AG09309 (cell line): ENCODE results near the gene JAK1.
"Not testable (repeated sequence)": the region's sequence is repeated elsewhere in the genome, so short reads cannot be mapped to it uniquely, and the experiment has no call there.

Experiments used
- DNase-seq: peaks from one replicate; pipeline ENCODE4 v3.0.0-alpha.2; 2010; ENCODE audit warnings: low read depth
- H3K4me3 ChIP-seq: 2 replicates; pipeline ENCODE4 v1.5.1; 2011; ENCODE audit warnings: mild to moderate bottlenecking, low read depth, low read length, moderate library complexity; ENCODE audit not compliant: control insufficient read depth
- TF ChIP-seq, protein P1 (sequence below): IDR thresholded peaks from 2 replicates; pipeline ENCODE4 v1.5.1; 2011; ENCODE audit warnings: mild to moderate bottlenecking, low read depth, low read length, inconsistent platforms; ENCODE audit not compliant: insufficient read depth, control insufficient read depth; ENCODE audit errors: missing control alignments

The JAK1 gene

DNA sequence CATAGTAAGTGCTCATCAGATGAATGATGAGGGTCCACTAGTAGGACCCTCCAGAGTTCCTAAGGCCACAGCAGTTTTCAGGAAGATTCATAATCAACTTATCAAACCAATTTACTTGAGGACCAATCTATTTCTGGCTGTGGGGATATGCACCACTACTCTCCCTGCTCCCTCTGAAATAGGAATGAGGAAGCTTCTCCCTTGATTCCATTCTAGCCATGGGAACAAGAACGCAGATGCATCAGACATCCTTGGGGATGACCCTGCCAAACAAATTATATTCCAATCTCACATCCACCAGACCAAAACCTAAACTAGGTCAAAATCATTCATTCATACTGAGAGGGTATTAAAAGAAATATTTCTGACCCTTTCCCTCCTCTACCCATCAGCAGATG, 31.5 kb downstream of the JAK1 start:
- no peak overlapping the region for H3K4me3 ChIP-seq
- TF ChIP-seq, protein P1, sequence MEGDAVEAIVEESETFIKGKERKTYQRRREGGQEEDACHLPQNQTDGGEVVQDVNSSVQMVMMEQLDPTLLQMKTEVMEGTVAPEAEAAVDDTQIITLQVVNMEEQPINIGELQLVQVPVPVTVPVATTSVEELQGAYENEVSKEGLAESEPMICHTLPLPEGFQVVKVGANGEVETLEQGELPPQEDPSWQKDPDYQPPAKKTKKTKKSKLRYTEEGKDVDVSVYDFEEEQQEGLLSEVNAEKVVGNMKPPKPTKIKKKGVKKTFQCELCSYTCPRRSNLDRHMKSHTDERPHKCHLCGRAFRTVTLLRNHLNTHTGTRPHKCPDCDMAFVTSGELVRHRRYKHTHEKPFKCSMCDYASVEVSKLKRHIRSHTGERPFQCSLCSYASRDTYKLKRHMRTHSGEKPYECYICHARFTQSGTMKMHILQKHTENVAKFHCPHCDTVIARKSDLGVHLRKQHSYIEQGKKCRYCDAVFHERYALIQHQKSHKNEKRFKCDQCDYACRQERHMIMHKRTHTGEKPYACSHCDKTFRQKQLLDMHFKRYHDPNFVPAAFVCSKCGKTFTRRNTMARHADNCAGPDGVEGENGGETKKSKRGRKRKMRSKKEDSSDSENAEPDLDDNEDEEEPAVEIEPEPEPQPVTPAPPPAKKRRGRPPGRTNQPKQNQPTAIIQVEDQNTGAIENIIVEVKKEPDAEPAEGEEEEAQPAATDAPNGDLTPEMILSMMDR, result no peak
- DNase-seq, result no peak

DNA sequence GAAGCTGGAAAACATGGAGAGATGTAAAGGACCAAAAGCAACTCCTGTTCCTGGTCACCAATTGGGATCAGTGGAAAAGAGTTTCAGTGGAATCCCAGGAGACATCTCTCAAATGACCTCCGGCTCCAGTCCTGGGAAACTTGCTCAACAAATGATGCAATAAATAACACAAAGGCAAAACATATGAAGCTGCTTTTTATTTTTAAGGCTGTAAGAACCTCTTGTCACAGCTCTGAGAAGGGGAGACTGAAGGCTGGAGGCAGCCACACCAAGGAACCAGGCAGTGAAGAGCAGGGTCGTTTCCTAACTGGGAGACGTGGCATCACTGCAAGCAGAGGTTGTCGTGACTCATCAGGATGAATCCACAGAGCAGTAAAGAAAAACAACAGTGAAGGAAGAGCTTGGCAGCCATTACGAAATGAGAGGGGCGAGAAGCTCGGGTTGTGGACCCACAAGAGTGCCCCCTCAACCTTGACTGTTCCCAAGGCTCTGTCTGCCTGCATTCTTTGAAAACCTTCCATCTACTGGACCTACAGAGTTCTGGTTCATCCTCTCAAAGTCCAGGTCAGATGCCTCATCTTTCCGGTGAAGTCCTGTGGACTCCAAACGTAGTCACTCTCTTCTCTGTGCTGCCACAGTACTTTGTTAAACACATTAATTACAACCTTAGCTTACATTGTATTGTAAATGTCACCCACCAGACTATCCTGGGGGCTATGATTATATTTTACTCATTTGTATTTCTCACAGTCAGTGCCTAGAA, 32.1 kb downstream of the JAK1 start:
- no peak overlapping the region for H3K4me3 ChIP-seq
- DNase-seq, result peak; percentile 77
- TF ChIP-seq, protein P1, result no peak

DNA sequence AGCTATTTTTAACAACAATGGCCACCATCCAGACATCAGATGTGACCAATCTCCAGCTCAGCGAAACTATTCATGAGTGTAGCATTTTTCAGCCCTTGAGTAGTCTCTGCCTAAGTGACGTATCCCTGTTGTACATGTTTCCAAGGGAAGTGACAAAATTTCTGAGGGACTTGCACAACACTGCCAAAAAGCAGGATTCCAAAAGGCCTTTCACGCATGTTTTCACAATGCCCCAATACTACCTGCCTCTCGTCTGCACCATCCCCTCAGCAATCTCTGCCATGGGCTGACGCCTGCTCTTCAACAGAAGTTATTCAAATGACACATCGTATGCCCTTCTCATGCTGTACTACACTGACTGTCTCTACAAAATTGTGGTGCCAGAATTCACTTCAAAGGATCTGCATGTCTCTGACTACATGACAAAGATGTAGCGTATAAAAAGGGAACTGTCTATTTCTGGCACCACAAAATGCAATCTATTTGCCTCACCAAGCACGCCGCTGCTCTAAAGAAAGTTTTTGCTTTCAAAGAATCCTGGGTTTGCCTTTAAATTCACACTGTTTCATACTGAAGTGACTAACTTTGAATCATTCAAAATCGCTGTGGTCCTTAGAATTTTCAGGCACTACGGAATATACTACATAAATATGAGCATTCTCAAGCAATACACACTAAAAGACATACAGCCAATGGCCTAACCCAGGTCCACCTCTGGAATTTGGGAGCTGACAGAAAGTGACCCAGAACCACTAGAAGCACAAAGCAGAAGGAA, 32.9 kb downstream of the JAK1 start:
- peak overlapping the region; percentile 11 for H3K4me3 ChIP-seq
- TF ChIP-seq, protein P1, result no peak
- peak; percentile 93 for DNase-seq

DNA sequence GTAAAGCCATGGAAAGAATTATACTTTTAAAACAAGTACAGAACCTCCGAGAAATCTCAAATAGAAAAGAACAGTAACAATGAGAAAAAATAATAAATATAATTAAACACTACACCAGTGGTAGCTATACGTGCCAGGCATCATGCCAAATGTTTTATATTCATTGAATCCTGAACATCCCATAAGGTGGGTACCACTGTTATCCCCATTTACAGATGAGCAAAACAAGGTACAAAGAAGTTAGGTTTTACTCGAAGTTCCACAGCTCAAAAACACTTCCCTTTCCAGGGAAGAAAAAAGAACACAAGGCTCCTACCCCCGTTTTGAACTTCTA, 33.4 kb downstream of the JAK1 start:
- H3K4me3 ChIP-seq, result no peak overlapping the region; the same call in 1 of the 2 replicates
- DNase-seq, result no peak
- TF ChIP-seq, protein P1, result no peak

DNA sequence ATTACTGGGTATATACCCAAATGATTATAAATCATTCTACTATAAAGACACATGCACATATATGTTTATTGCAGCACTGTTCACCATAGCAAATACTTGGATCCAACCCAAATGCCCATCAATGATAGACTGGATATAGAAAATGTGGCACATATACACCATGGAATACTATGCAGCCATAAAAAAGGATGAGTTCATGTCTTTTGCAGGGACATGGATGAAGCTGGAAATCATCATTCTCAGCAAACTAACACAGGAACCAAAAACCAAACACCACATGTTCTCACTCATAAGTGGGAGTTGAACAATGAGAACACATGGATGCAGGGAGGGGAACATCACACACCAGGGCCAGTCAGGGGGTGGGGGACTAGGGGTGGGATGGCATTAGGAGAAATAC, 35.7 kb downstream of the JAK1 start:
- not testable (repeated sequence) for DNase-seq

DNA sequence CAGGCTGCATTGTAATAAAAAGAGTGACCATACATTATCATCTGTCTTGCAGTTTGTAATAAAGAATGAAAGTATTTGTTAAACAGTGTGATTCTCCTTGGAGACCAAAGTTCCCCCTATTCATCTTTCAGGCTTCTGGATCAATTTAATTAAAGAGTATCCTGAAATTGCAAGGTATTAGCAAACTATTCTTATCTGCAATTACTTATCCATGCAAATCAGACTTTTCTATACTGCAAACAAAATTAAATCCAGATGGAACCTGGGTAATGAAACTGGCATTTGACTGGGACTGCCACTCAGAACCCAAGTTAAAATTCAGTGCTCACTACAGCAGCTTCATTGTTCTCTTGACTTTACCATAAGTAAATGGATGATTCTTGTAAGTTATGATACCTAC, 37.1 kb downstream of the JAK1 start:
- TF ChIP-seq, protein P1, result no peak
- no peak overlapping the region for H3K4me3 ChIP-seq
- DNase-seq, result no peak

More for the DNA sequence above, 35.7 kb downstream of the JAK1 start:
- not testable (repeated sequence) for H3K4me3 ChIP-seq

DNA sequence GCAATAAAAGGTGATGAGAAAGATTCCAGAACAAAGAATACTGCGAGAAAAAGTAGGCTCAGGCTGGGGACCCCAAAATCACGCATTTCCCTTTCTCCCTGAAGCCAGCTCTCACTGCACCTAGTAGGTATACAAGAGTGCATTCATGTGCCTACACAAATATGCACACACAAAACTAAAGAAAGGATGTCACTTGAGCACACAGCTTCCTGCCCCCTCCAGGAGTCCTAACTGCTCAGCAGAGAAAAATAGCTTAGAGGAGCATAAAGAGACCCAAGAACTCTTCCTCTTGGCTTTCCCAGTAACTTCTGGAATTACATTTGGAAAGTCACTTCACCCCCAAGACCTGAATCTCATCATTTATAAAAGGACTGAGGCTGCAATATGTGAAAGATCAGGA, 38.0 kb downstream of the JAK1 start:
- no peak overlapping the region for H3K4me3 ChIP-seq
- TF ChIP-seq, protein P1, result no peak
- DNase-seq, result no peak
